Measurements from ENCODE around the gene CDK12.

- TF ChIP-seq CTCF (IDR thresholded peaks at IDR 0.05) (no peak), POLR2AphosphoS5 (IDR thresholded peaks at IDR 0.05) (no peak), POLR2A (IDR thresholded peaks at IDR 0.05) (no peak)
Measured at GRCh38 chr17:39529455-39529854, 68.2 kb downstream of the CDK12 start.

Data from prostate gland (tissue), 2 donors.